OCI-LY3 (cell line): ENCODE results near the gene SPTBN2.

Experiments
- H2AFZ ChIP-seq: fragments of 200-600, 300-600 bp; shearing (Covaris generic); 2 replicates; pipeline ENCODE4 v1.6.0; 2014; ENCODE audit warnings: antibody characterized with exemption, low read depth, low read length
- H3K27ac ChIP-seq: fragments of 200-600, 300-600 bp; sonication (generic); 2 replicates; pipeline ENCODE4 v1.5.1; 2014; ENCODE audit warnings: mild to moderate bottlenecking, low read length, moderate library complexity, mixed read lengths
- H3K27me3 ChIP-seq: fragments of 200-600, 300-600 bp; sonication (generic); 2 replicates; pipeline ENCODE4 v1.6.1; 2014; ENCODE audit warnings: low read depth, low read length, mixed read lengths
- H3K36me3 ChIP-seq: fragments of 200-600, 300-600 bp; sonication (generic); replicated peaks from 2 replicates; pipeline ENCODE3; 2014; ENCODE audit warnings: low read depth, low read length, mixed read lengths
- H3K4me1 ChIP-seq: fragments of 300-600, 200-600 bp; sonication (generic); 2 replicates; pipeline ENCODE4 v1.6.1; 2014; ENCODE audit warnings: low read length, mixed read lengths
- H3K4me2 ChIP-seq: fragments of 200-600, 300-600 bp; sonication (generic); 2 replicates; pipeline ENCODE4 v1.6.1; 2014; ENCODE audit warnings: low read length, mixed read lengths
- H3K4me3 ChIP-seq: fragments of 300-600, 200-600 bp; sonication (generic); 2 replicates; pipeline ENCODE4 v1.5.1; 2014; ENCODE audit warnings: antibody characterized with exemption, mild to moderate bottlenecking, low read length, moderate library complexity
- H3K79me2 ChIP-seq: fragments of 300-600, 200-600 bp; shearing (Covaris generic); 2 replicates; pipeline ENCODE4 v1.6.1; 2014; ENCODE audit warnings: mild to moderate bottlenecking, low read length, mixed read lengths
- H3K9ac ChIP-seq: fragments of 300-600, 200-600 bp; shearing (Covaris generic); 2 replicates; pipeline ENCODE4 v1.6.0; 2014; ENCODE audit warnings: mild to moderate bottlenecking, low read length, moderate library complexity
- H3K9me3 ChIP-seq: fragments of 200-600, 300-600 bp; shearing (Covaris generic); 2 replicates; pipeline ENCODE4 v1.6.1; 2014; ENCODE audit warnings: low read length, mixed read lengths; ENCODE audit not compliant: insufficient read depth
- H4K20me1 ChIP-seq: fragments of 200-600, 300-600 bp; sonication (generic); 2 replicates; pipeline ENCODE4 v1.6.1; 2016; ENCODE audit warnings: low read length, mixed read lengths; ENCODE audit not compliant: insufficient read depth
- EZH2phosphoT487 ChIP-seq: fragments of 200-600 bp; shearing (Covaris generic); IDR thresholded peaks from 2 replicates; pipeline ENCODE4 v1.6.1; 2018; ENCODE audit warnings: antibody characterized with exemption, mixed run types, low read depth
- TF ChIP-seq, protein P1 (sequence below): fragments of 200-600, 300-600 bp; sonication (generic); IDR thresholded peaks from 2 replicates; pipeline ENCODE4 v1.5.1; 2014; ENCODE audit warnings: antibody characterized with exemption, low read length, low read depth

SPTBN2 gene

DNA sequence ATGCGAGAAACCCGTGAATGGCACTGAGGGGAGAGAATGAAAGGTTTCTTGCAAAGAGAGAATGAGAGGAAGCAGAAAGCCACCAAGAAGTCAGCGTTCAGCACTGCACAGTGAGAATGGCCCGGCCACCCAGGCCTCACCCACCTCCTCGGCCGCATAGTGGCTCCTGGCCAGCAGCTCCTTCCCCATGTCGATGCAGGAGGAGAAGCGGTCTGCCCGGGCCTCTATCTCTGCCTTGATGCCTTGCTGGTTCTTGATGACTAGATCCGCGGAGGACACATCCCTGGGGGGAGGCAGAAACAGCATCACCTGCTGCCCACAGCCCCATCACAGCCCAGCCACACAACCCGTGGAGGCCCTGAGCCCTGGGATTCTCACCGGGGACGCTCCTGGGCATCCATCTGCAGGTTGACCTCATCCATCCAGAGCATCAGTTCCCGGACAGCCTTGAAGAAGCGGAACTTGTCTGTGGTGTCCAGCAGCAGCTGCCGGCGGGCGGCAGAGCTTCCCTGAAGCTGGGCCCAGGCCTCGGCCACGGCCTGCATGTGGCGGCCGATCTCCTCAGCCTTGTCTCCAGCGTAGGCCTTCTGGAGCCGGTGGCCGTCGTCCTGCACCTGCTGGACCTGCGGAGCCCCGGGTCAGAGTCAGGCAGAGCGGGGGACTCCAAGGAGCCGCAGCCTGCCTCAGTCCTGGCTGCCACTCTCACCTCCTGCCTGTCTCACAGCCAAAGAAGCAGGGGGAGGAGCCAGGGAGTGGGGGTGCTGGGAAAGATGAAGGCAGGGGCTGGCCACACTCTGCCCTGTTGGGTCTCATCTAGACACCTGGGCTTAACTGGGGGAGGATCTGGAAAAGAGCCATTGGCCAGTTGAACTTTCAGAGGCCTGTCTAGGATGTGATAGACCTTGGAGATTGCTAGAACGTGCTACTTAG is 39.1 kb downstream of the SPTBN2 start:
- Histone ChIP-seq H2AFZ (no peak overlapping the region), H3K4me1 (peaks cover 2% of the 10 kb centered on the region), H3K27ac (no peak overlapping the region), H3K79me2 (no peaks in the 10 kb centered on the region), H4K20me1 (no peaks in the 10 kb centered on the region), H3K4me3 (no peak overlapping the region), H3K4me2 (no peak overlapping the region), H3K9ac (no peak overlapping the region), H3K36me3 (peaks cover 33% of the 10 kb centered on the region), H3K27me3 (no peaks in the 10 kb centered on the region), H3K9me3 (no peaks in the 10 kb centered on the region)
- no peak for TF ChIP-seq EZH2phosphoT487
- TF ChIP-seq, protein P1, sequence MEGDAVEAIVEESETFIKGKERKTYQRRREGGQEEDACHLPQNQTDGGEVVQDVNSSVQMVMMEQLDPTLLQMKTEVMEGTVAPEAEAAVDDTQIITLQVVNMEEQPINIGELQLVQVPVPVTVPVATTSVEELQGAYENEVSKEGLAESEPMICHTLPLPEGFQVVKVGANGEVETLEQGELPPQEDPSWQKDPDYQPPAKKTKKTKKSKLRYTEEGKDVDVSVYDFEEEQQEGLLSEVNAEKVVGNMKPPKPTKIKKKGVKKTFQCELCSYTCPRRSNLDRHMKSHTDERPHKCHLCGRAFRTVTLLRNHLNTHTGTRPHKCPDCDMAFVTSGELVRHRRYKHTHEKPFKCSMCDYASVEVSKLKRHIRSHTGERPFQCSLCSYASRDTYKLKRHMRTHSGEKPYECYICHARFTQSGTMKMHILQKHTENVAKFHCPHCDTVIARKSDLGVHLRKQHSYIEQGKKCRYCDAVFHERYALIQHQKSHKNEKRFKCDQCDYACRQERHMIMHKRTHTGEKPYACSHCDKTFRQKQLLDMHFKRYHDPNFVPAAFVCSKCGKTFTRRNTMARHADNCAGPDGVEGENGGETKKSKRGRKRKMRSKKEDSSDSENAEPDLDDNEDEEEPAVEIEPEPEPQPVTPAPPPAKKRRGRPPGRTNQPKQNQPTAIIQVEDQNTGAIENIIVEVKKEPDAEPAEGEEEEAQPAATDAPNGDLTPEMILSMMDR: no peak

DNA sequence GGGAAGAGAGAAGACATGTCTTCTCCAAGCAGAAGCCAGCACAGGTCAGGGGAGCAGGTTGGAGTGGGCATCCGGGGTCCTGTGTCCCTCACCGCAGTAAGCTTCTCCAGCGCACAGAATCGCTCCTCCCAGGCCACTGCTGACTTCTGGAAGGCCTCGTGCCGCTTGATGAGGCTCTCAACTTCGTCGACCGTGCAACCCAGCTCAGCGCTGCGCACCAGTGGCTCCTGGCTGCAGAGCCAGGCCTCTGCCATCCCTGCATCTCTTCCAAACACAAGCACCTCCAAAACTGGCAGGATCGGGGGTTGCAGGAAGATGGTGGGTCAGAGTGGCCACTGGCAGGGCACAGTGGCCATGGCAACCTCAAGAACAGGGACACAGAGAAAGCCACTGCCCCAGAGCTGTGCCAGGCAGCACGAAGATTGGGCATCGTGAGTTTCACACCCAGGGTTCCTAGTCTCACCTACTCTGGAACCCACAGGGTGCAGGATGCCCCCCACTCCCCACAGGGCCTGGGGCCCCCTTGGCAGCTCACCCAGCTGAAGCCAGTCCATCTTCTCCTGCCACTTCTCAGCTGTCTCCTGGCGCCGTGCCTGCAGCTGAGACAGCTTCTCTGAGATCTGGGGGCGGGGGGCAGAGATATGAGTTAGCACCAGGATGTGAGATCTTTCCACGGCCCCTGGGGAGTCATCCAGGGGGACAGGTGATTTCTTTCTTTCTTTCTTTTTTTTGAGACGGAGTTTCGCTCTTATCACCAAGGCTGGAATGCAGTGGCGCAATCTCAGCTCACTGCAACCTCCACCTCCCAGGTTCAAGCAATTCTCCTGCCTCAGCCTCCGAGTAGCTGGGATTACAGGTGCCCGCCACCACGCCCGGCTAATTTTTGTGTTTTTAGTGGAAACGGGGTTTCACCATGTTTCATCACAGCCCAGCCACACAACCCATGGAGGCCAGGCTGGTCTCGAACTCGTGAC is 40.2 kb downstream of the SPTBN2 start:
- TF ChIP-seq, protein P1: no peak
- TF ChIP-seq EZH2phosphoT487: no peak
- H4K20me1 ChIP-seq: no peaks in the 10 kb centered on the region
- H2AFZ ChIP-seq: no peak overlapping the region
- H3K4me3 ChIP-seq: no peak overlapping the region
- H3K9ac ChIP-seq: no peak overlapping the region
- H3K27ac ChIP-seq: no peak overlapping the region
- no peaks in the 10 kb centered on the region for H3K4me1 ChIP-seq
- H3K79me2 ChIP-seq: no peaks in the 10 kb centered on the region
- H3K9me3 ChIP-seq: no peaks in the 10 kb centered on the region
- H3K27me3 ChIP-seq: no peaks in the 10 kb centered on the region
- H3K4me2 ChIP-seq: no peak overlapping the region
- H3K36me3 ChIP-seq: peaks cover 35% of the 10 kb centered on the region

DNA sequence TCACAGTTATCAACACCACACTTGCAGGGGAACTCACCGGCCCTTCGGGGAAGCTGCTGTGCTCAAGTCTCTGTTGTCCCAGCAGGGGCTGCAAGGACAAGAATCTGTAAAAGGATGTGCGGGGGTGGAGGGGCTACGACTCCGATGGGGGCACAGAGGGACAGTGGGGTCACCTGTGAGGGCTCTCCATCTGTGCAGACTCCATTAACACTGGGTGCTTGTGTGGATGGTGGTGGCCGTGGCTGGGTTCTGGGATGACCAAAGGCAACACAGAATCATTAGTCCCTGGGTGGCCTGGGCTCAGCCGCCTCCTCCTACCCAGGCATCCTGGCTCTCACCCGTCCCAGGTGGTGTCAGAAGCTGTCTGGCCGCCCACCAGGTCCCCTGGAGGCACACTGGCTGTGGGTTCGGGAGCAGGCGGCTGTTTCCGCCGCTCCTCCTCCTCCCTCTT is 41.2 kb downstream of the SPTBN2 start:
- H3K27me3 ChIP-seq: no peaks in the 10 kb centered on the region
- H3K4me2 ChIP-seq: no peak overlapping the region
- no peak overlapping the region for H3K4me3 ChIP-seq
- H3K36me3 ChIP-seq: peaks cover 38% of the 10 kb centered on the region
- H3K79me2 ChIP-seq: no peaks in the 10 kb centered on the region
- no peak for TF ChIP-seq EZH2phosphoT487
- TF ChIP-seq, protein P1: no peak
- no peaks in the 10 kb centered on the region for H3K9me3 ChIP-seq
- H3K4me1 ChIP-seq: no peaks in the 10 kb centered on the region
- H2AFZ ChIP-seq: no peak overlapping the region
- no peak overlapping the region for H3K27ac ChIP-seq
- no peaks in the 10 kb centered on the region for H4K20me1 ChIP-seq
- H3K9ac ChIP-seq: no peak overlapping the region
